Measurements from ENCODE around the gene RSBN1. TPM values are rescaled to one million over a fixed set of nuclear protein-coding genes. Genes with fewer than 3 reads are reported as not detected.

The RSBN1 gene
- total and polyA plus RNA-seq, 9 of the 15 experiments (the other 6 are each of a cell fraction or from before 2014, with no cell fraction given), result 4.5 to 24.3 (median 13.0) TPM

GRCh38 chr1:113809670-113810602 lies 2.3 kb downstream of the RSBN1 start (continued):
- TF ChIP-seq ZBTB5 (IDR thresholded peaks at IDR 0.05) (no peak), E2F3 (CRISPR knock-in tag; IDR thresholded peaks at IDR 0.05) (no peak), ZNF561 (CRISPR knock-in tag; conservative IDR thresholded peaks at IDR 0.05) (no peak), SMARCA4 (IDR thresholded peaks at IDR 0.05) (0 out of 2 replicates have a peak, but pooled peaks have one; percentile 60), CREB3 (tag; conservative IDR thresholded peaks at IDR 0.05; ENCODE audit: low read depth) (no peak), NR2F6 (CRISPR knock-in tag; IDR thresholded peaks at IDR 0.05) (no peak), ZNF507 (tag; conservative IDR thresholded peaks at IDR 0.05) (no peak), HMG20A (CRISPR knock-in tag; conservative IDR thresholded peaks at IDR 0.05) (no peak), MCM2 (IDR thresholded peaks at IDR 0.05; ENCODE audit: low read depth) (no peak), HNRNPLL (IDR thresholded peaks at IDR 0.05; ENCODE audit: low read depth, low read length, poor library complexity, severe bottlenecking) (no peak), KLF1 (tag; IDR thresholded peaks at IDR 0.05) (no peak), FOXK2 (conservative IDR thresholded peaks at IDR 0.05 in 1 of 2, IDR thresholded peaks at IDR 0.05 in 1 of 2; ENCODE audit: low read depth in 2 of 2) (peak; percentile 90 to 94), HDAC1 (IDR thresholded peaks at IDR 0.05) (0 out of 4 replicates have a peak, but pooled peaks of 1 of the 2 experiments have one; percentile 23), RCOR1 (IDR thresholded peaks at IDR 0.05; ENCODE audit: borderline replicate concordance in 1 of 2, low read depth in 2 of 2, low read length in 2 of 2) (no peak), GTF2B (IDR thresholded peaks at IDR 0.05; ENCODE audit: extremely low read depth, insufficient read length) (no peak), PYGO2 (tag; IDR thresholded peaks at IDR 0.05) (no peak), ZNF224 (CRISPR knock-in tag; IDR thresholded peaks at IDR 0.05) (no peak), ADNP (tag; IDR thresholded peaks at IDR 0.05) (peak; percentile 43; the same call in 1 of the 2 replicates), CBFA2T3 (IDR thresholded peaks at IDR 0.05) (no peak), ELF2 (CRISPR knock-in tag; IDR thresholded peaks at IDR 0.05) (no peak), ZBTB49 (CRISPR knock-in tag; IDR thresholded peaks at IDR 0.05; ENCODE audit: borderline replicate concordance) (no peak)
